Naive thymus-derived CD4-positive, alpha-beta T cell (primary cell): ENCODE measurements around the gene LMCD1. TPM values are rescaled to one million over a fixed set of nuclear protein-coding genes. Genes with fewer than 3 reads are reported as not detected.

ENCODE experiments used
- ATAC-seq: fragments of 150-1000 bp; cut with Tn5 transposase; 2 replicates; pipeline ENCODE4 v1.10.0; 2021; ENCODE audit warnings: mild to moderate bottlenecking, moderate library complexity
- CTCF ChIA-PET: fragments of 350-600 bp; sonication (Branson Sonifier 250); formaldehyde crosslinking; loops from one replicate; lab custom pipeline; 2021; ENCODE audit warnings: antibody characterized with exemption; lab: Charles Lee
- POLR2A ChIA-PET: fragments of 350-600 bp; sonication (Branson Sonifier 250); formaldehyde crosslinking; loops from one replicate; lab custom pipeline; 2021; ENCODE audit warnings: antibody characterized with exemption, inconsistent platforms; lab: Charles Lee
- DNase-seq, 9 donors: peaks; one replicate each; pipeline versions ENCODE4 v3.0.0 to v3.0.0-alpha.2; 2020 to 2022; ENCODE audit warnings: mixed read lengths in 1 of 9
- H3K27ac ChIP-seq: one replicate; pipeline ENCODE4 v1.7.0; 2013; ENCODE audit warnings: mild to moderate bottlenecking, low read depth, low read length, moderate library complexity
- H3K27me3 ChIP-seq, 2 donors: one replicate each; pipeline ENCODE4 v1.7.0; 2013; ENCODE audit warnings: low read length in 2 of 2, mild to moderate bottlenecking in 2 of 2, moderate library complexity in 2 of 2; ENCODE audit not compliant: control insufficient read depth in 2 of 2, insufficient read depth in 2 of 2
- H3K36me3 ChIP-seq, 3 experiments: 1 replicate in 2 of 3; 2 replicates in 1 of 3; pipeline ENCODE4 v1.7.0; 2013; ENCODE audit warnings: low read length in 3 of 3, mild to moderate bottlenecking in 3 of 3, moderate library complexity in 1 of 3; ENCODE audit not compliant: insufficient read depth in 3 of 3, control insufficient read depth in 2 of 3
- H3K4me1 ChIP-seq, 2 donors: one replicate each; pipeline ENCODE4 v1.7.0; 2013; ENCODE audit warnings: low read length in 2 of 2, mild to moderate bottlenecking in 2 of 2, moderate library complexity in 1 of 2; ENCODE audit not compliant: control insufficient read depth in 2 of 2, insufficient read depth in 2 of 2
- H3K4me3 ChIP-seq: 2 replicates; pipeline ENCODE4 v1.7.0; 2013; ENCODE audit warnings: mild to moderate bottlenecking, low read length
- H3K9me3 ChIP-seq, 3 experiments: 1 replicate in 2 of 3; 2 replicates in 1 of 3; pipeline ENCODE4 v1.7.0; 2013; ENCODE audit warnings: low read length in 3 of 3; ENCODE audit not compliant: control insufficient read depth in 2 of 3
- H3K27ac Mint-ChIP-seq, 9 donors: one replicate each; pipeline ENCODE4 v1.8.0; 2020 to 2022; ENCODE audit warnings: mixed read lengths in 9 of 9, mild to moderate bottlenecking in 8 of 9, moderate library complexity in 5 of 9, inconsistent platforms in 2 of 9
- H3K27me3 Mint-ChIP-seq, 5 donors: one replicate each; pipeline ENCODE4 v1.8.0; 2021 to 2022; ENCODE audit warnings: mixed read lengths in 5 of 5, mild to moderate bottlenecking in 1 of 5
- H3K36me3 Mint-ChIP-seq, 5 donors: one replicate each; pipeline ENCODE4 v1.8.0; 2020 to 2022; ENCODE audit warnings: mixed read lengths in 5 of 5, mild to moderate bottlenecking in 3 of 5, inconsistent platforms in 1 of 5
- H3K4me1 Mint-ChIP-seq, 7 donors: one replicate each; pipeline ENCODE4 v1.8.0; 2020 to 2022; ENCODE audit warnings: mixed read lengths in 7 of 7, mild to moderate bottlenecking in 3 of 7, inconsistent platforms in 1 of 7
- H3K4me3 Mint-ChIP-seq, 10 donors: one replicate each; pipeline ENCODE4 v1.8.0; 2020 to 2022; ENCODE audit warnings: mild to moderate bottlenecking in 10 of 10, mixed read lengths in 10 of 10, moderate library complexity in 6 of 10, inconsistent platforms in 2 of 10
- H3K9me3 Mint-ChIP-seq, 11 donors: one replicate each; pipeline ENCODE4 v1.8.0; 2020 to 2022; ENCODE audit warnings: mixed read lengths in 11 of 11, mild to moderate bottlenecking in 4 of 11, inconsistent platforms in 1 of 11, moderate library complexity in 1 of 11
- intact Hi-C, 2 donors: fragments of 100-400 bp; cut with micrococcal nuclease; formaldehyde crosslinking; loops; one replicate each; pipeline ENCODE4 v1.15.1; 2023
- polyA plus RNA-seq, 2 donors: library from polyadenylated mRNA; unstranded; fragments of 300-500 nt; fragmentation: Illumina TruSeq; gene quantifications; one replicate each; pipeline ENCODE4 v1.2.3, GENCODE V29; 2021
- total RNA-seq, 6 experiments: library from RNA in 5 of 6; stranded (reverse) in 5 of 6; gene quantifications; 1 replicate in 5 of 6; 2 replicates in 1 of 6; pipeline ENCODE4 v1.2.3 and lab custom pipeline; 2021 to 2026

Gene LMCD1
- total and polyA plus RNA-seq, 7 experiments from 2014 or later, result 0.56 TPM; not detected in 6

GRCh38 chr3:8555113-8555661, 53.6 kb downstream of the LMCD1 start:
- ATAC-seq, result no peak
- H3K36me3 ChIP-seq, result no peaks in the 10 kb centered on the region
- intact Hi-C loops, result no loop called here
- no peaks in the 10 kb centered on the region for H3K4me1 Mint-ChIP-seq
- no peak overlapping the region for H3K27ac Mint-ChIP-seq
- no peaks in the 10 kb centered on the region for H3K9me3 ChIP-seq
- H3K4me3 ChIP-seq, result no peak overlapping the region
- DNase-seq, result no peak
- H3K27me3 Mint-ChIP-seq, result peaks cover 0 to 12% (median 0%) of the 10 kb centered on the region in 5 donors
- no peak overlapping the region for H3K27ac ChIP-seq
- ChIA-PET POLR2A (no interaction called here), CTCF (no interaction called here)
- peaks cover 0 to 4% (median 0%) of the 10 kb centered on the region in 11 donors for H3K9me3 Mint-ChIP-seq
- no peak overlapping the region for H3K4me3 Mint-ChIP-seq
- H3K4me1 ChIP-seq, result no peaks in the 10 kb centered on the region
- H3K36me3 Mint-ChIP-seq, result no peaks in the 10 kb centered on the region
- no peaks in the 10 kb centered on the region for H3K27me3 ChIP-seq

GRCh38 chr3:8555725-8556472, 54.3 kb downstream of the LMCD1 start:
- Mint-ChIP-seq H3K27me3 (peaks cover 0 to 12% (median 0%) of the 10 kb centered on the region in 5 donors), H3K9me3 (peaks cover 0 to 4% (median 0%) of the 10 kb centered on the region in 11 donors), H3K36me3 (no peaks in the 10 kb centered on the region), H3K27ac (no peak overlapping the region), H3K4me3 (no peak overlapping the region), H3K4me1 (no peaks in the 10 kb centered on the region)
- no peak overlapping the region for H3K27ac ChIP-seq
- no peak overlapping the region for H3K4me3 ChIP-seq
- H3K9me3 ChIP-seq, result no peaks in the 10 kb centered on the region
- intact Hi-C loops, result no loop called here
- no peaks in the 10 kb centered on the region for H3K27me3 ChIP-seq
- ChIA-PET POLR2A (no interaction called here), CTCF (no interaction called here)
- H3K36me3 ChIP-seq, result no peaks in the 10 kb centered on the region
- H3K4me1 ChIP-seq, result no peaks in the 10 kb centered on the region
- no peak for ATAC-seq
- no peak for DNase-seq

GRCh38 chr3:8556473-8556869, 54.8 kb downstream of the LMCD1 start:
- no peak overlapping the region for H3K27ac Mint-ChIP-seq
- H3K4me1 Mint-ChIP-seq, result no peaks in the 10 kb centered on the region
- intact Hi-C loops, result no loop called here
- no peaks in the 10 kb centered on the region for H3K36me3 Mint-ChIP-seq
- H3K4me3 Mint-ChIP-seq, result no peak overlapping the region
- Histone ChIP-seq H3K9me3 (no peaks in the 10 kb centered on the region), H3K36me3 (no peaks in the 10 kb centered on the region), H3K27me3 (no peaks in the 10 kb centered on the region), H3K4me3 (no peak overlapping the region), H3K4me1 (no peaks in the 10 kb centered on the region), H3K27ac (no peak overlapping the region)
- ChIA-PET POLR2A (no interaction called here), CTCF (no interaction called here)
- DNase-seq (no peak), ATAC-seq (no peak)
- no peaks in the 10 kb centered on the region for H3K9me3 Mint-ChIP-seq
- peaks cover 0 to 12% (median 0%) of the 10 kb centered on the region in 5 donors for H3K27me3 Mint-ChIP-seq

GRCh38 chr3:8557298-8557697, 55.7 kb downstream of the LMCD1 start:
- Mint-ChIP-seq H3K27me3 (peaks cover 0 to 12% (median 0%) of the 10 kb centered on the region in 5 donors), H3K27ac (no peak overlapping the region), H3K36me3 (no peaks in the 10 kb centered on the region), H3K9me3 (peaks cover 0 to 3% (median 0%) of the 10 kb centered on the region in 11 donors), H3K4me1 (no peaks in the 10 kb centered on the region), H3K4me3 (no peak overlapping the region)
- Histone ChIP-seq H3K4me1 (no peaks in the 10 kb centered on the region), H3K36me3 (no peaks in the 10 kb centered on the region), H3K4me3 (no peak overlapping the region), H3K27me3 (no peaks in the 10 kb centered on the region), H3K27ac (no peak overlapping the region), H3K9me3 (no peaks in the 10 kb centered on the region)
- ATAC-seq (no peak), DNase-seq (no peak)
- POLR2A ChIA-PET, result no interaction called here
- intact Hi-C loops, result no loop called here
- CTCF ChIA-PET, result no interaction called here

GRCh38 chr3:8558645-8559044, 57.0 kb downstream of the LMCD1 start:
- H3K4me3 Mint-ChIP-seq, result no peak overlapping the region
- no peak overlapping the region for H3K27ac Mint-ChIP-seq
- Histone ChIP-seq H3K4me3 (no peak overlapping the region), H3K9me3 (no peaks in the 10 kb centered on the region), H3K27me3 (no peaks in the 10 kb centered on the region), H3K36me3 (no peaks in the 10 kb centered on the region), H3K27ac (no peak overlapping the region), H3K4me1 (no peaks in the 10 kb centered on the region)
- peaks cover 0 to 3% (median 0%) of the 10 kb centered on the region in 11 donors for H3K9me3 Mint-ChIP-seq
- no peaks in the 10 kb centered on the region for H3K36me3 Mint-ChIP-seq
- intact Hi-C loops, result no loop called here
- H3K4me1 Mint-ChIP-seq, result no peaks in the 10 kb centered on the region
- ChIA-PET CTCF (no interaction called here), POLR2A (no interaction called here)
- no peak for DNase-seq
- H3K27me3 Mint-ChIP-seq, result peaks cover 0 to 16% (median 5%) of the 10 kb centered on the region in 5 donors
- ATAC-seq, result no peak

- Histone ChIP-seq H3K4me3 (no peak overlapping the region), H3K36me3 (no peaks in the 10 kb centered on the region), H3K27me3 (no peaks in the 10 kb centered on the region), H3K4me1 (no peaks in the 10 kb centered on the region), H3K9me3 (no peaks in the 10 kb centered on the region), H3K27ac (no peak overlapping the region)
- Mint-ChIP-seq H3K4me3 (no peak overlapping the region), H3K36me3 (no peaks in the 10 kb centered on the region), H3K4me1 (no peaks in the 10 kb centered on the region), H3K9me3 (peaks cover 0 to 3% (median 0%) of the 10 kb centered on the region in 11 donors), H3K27me3 (peaks cover 0 to 16% (median 5%) of the 10 kb centered on the region in 5 donors), H3K27ac (no peak overlapping the region)
- intact Hi-C loops, result no loop called here
- CTCF ChIA-PET, result no interaction called here
- ATAC-seq, result no peak
- DNase-seq, result no peak
- POLR2A ChIA-PET, result no interaction called here
Observed at GRCh38 chr3:8559351-8559750, 57.7 kb downstream of the LMCD1 start.
